ENCODE data around the gene CCNT1. TPM values are rescaled to one million over a fixed set of nuclear protein-coding genes. Genes with fewer than 3 reads are reported as not detected.
"Not testable (repeated sequence)": the region's sequence is repeated elsewhere in the genome, so short reads cannot be mapped to it uniquely, and the experiment has no call there.

CCNT1 gene
- total RNA-seq, 1 donor from 2014 or later = 46.1 TPM

- DNase-seq (ENCODE audit: low spot score) = no peak
- Mint-ChIP-seq H3K27me3 (ENCODE audit: unreplicated experiment) (peaks cover 5% of the 10 kb centered on the region), H3K4me1 (ENCODE audit: unreplicated experiment) (peaks cover 5% of the 10 kb centered on the region), H3K9me3 (ENCODE audit: unreplicated experiment) (no peaks in the 10 kb centered on the region), H3K27ac (ENCODE audit: unreplicated experiment) (peak overlapping the region; percentile 24), H3K4me3 (ENCODE audit: unreplicated experiment) (no peak overlapping the region), H3K36me3 (ENCODE audit: low read depth, unreplicated experiment) (peaks cover 3% of the 10 kb centered on the region)
- TF ChIP-seq CTCF (IDR thresholded peaks at IDR 0.05; ENCODE audit: unreplicated experiment) = no peak
These were observed 29.7 kb downstream of the CCNT1 start for GRCh38 chr12:48686615-48687334.

GRCh38 chr12:48686037-48686595 lies 30.4 kb downstream of the CCNT1 start:
- DNase-seq (ENCODE audit: low spot score) = no peak
- peaks cover 3% of the 10 kb centered on the region for H3K36me3 Mint-ChIP-seq (ENCODE audit: low read depth, unreplicated experiment)
- peaks cover 11% of the 10 kb centered on the region for H3K4me1 Mint-ChIP-seq (ENCODE audit: unreplicated experiment)
- H3K27me3 Mint-ChIP-seq (ENCODE audit: unreplicated experiment) = peaks cover 7% of the 10 kb centered on the region
- H3K4me3 Mint-ChIP-seq (ENCODE audit: unreplicated experiment) = peak overlapping the region; percentile 30
- H3K9me3 Mint-ChIP-seq (ENCODE audit: unreplicated experiment) = no peaks in the 10 kb centered on the region
- no peak for TF ChIP-seq CTCF (IDR thresholded peaks at IDR 0.05; ENCODE audit: unreplicated experiment)
- H3K27ac Mint-ChIP-seq (ENCODE audit: unreplicated experiment) = peak overlapping the region; percentile 24

- Mint-ChIP-seq H3K4me3 (ENCODE audit: unreplicated experiment) (peak overlapping the region; percentile 81), H3K9me3 (ENCODE audit: unreplicated experiment) (no peaks in the 10 kb centered on the region), H3K27me3 (ENCODE audit: unreplicated experiment) (peaks cover 7% of the 10 kb centered on the region)
These were observed 33.0 kb downstream of the CCNT1 start for GRCh38 chr12:48683534-48683933.

GRCh38 chr12:48682927-48683326 lies 33.6 kb downstream of the CCNT1 start:
- H3K27me3 Mint-ChIP-seq (ENCODE audit: unreplicated experiment) = peaks cover 7% of the 10 kb centered on the region
- H3K9me3 Mint-ChIP-seq (ENCODE audit: unreplicated experiment) = no peaks in the 10 kb centered on the region
- peaks cover 14% of the 10 kb centered on the region for H3K36me3 Mint-ChIP-seq (ENCODE audit: low read depth, unreplicated experiment)
- no peak overlapping the region for H3K4me3 Mint-ChIP-seq (ENCODE audit: unreplicated experiment)
- no peak for DNase-seq (ENCODE audit: low spot score)
- H3K4me1 Mint-ChIP-seq (ENCODE audit: unreplicated experiment) = peaks cover 31% of the 10 kb centered on the region
- no peak for TF ChIP-seq CTCF (IDR thresholded peaks at IDR 0.05; ENCODE audit: unreplicated experiment)
- no peak overlapping the region for H3K27ac Mint-ChIP-seq (ENCODE audit: unreplicated experiment)

More at GRCh38 chr12:48683534-48683933, 33.0 kb downstream of the CCNT1 start:
- TF ChIP-seq CTCF (IDR thresholded peaks at IDR 0.05; ENCODE audit: unreplicated experiment) = no peak
- no peak for DNase-seq (ENCODE audit: low spot score)
- peaks cover 28% of the 10 kb centered on the region for H3K4me1 Mint-ChIP-seq (ENCODE audit: unreplicated experiment)
- H3K36me3 Mint-ChIP-seq (ENCODE audit: low read depth, unreplicated experiment) = peaks cover 10% of the 10 kb centered on the region
- no peak overlapping the region for H3K27ac Mint-ChIP-seq (ENCODE audit: unreplicated experiment)

- peaks cover 15% of the 10 kb centered on the region for H3K36me3 Mint-ChIP-seq (ENCODE audit: low read depth, unreplicated experiment)
- H3K27me3 Mint-ChIP-seq (ENCODE audit: unreplicated experiment); DNase-seq (ENCODE audit: low spot score); H3K9me3 Mint-ChIP-seq (ENCODE audit: unreplicated experiment); H3K27ac Mint-ChIP-seq (ENCODE audit: unreplicated experiment): not testable (repeated sequence)
- peaks cover 34% of the 10 kb centered on the region for H3K4me1 Mint-ChIP-seq (ENCODE audit: unreplicated experiment)
- H3K4me3 Mint-ChIP-seq (ENCODE audit: unreplicated experiment) = peak overlapping the region; percentile 98
These were observed 34.0 kb downstream of the CCNT1 start for GRCh38 chr12:48682533-48682905.
